H1 (cell line): ENCODE results near the gene TAOK2. TPM values are rescaled to one million over a fixed set of nuclear protein-coding genes. Genes with fewer than 3 reads are reported as not detected.
"Not testable (repeated sequence)": the region's sequence is repeated elsewhere in the genome, so short reads cannot be mapped to it uniquely, and the experiment has no call there.

Experiments
- CTCF ChIA-PET: fragments of 300-600 bp; sonication (Branson Sonifier 250); formaldehyde crosslinking; loops from one replicate; lab custom pipeline; 2021; ENCODE audit not compliant: partially characterized antibody; lab: Charles Lee
- POLR2A ChIA-PET: fragments of 300-600 bp; sonication (Branson Sonifier 250); formaldehyde crosslinking; loops from one replicate; lab custom pipeline; 2021; ENCODE audit warnings: inconsistent platforms; ENCODE audit not compliant: partially characterized antibody; lab: Charles Lee
- DNase-seq, 2 experiments: peaks; one replicate each; pipeline versions ENCODE4 v3.0.0 to v3.0.0-alpha.2; 2010 to 2022; ENCODE audit warnings: low spot score in 2 of 2, low read depth in 1 of 2, mixed read lengths in 1 of 2
- FAIRE-seq: peaks from 2 replicates; lab custom pipeline; 2011; peaks lifted over from hg19 to GRCh38; lab: Jason Lieb, UNC
- H2AFZ ChIP-seq: 2 replicates; pipeline ENCODE4 v1.8.1; 2012; ENCODE audit warnings: low read length, inconsistent platforms
- H2AK5ac ChIP-seq: 2 replicates; pipeline ENCODE4 v1.6.1; 2013; ENCODE audit warnings: low read depth, low read length
- H2BK120ac ChIP-seq: replicated peaks from 2 replicates; pipeline ENCODE3; 2013; ENCODE audit warnings: low read depth, low read length, inconsistent platforms
- H2BK12ac ChIP-seq: 2 replicates; pipeline ENCODE4 v1.6.1; 2013; ENCODE audit warnings: low read depth, low read length
- H2BK15ac ChIP-seq: 2 replicates; pipeline ENCODE4 v1.6.1; 2013; ENCODE audit warnings: low read length
- H2BK20ac ChIP-seq: 2 replicates; pipeline ENCODE4 v1.6.1; 2013; ENCODE audit warnings: low read length
- H2BK5ac ChIP-seq: 2 replicates; pipeline ENCODE4 v1.6.1; 2013; ENCODE audit warnings: low read depth, low read length
- H3K14ac ChIP-seq: 2 replicates; pipeline ENCODE4 v1.6.1; 2013; ENCODE audit warnings: inconsistent platforms; ENCODE audit not compliant: insufficient read length
- H3K18ac ChIP-seq: 2 replicates; pipeline ENCODE4 v1.6.1; 2013; ENCODE audit warnings: low read length; ENCODE audit errors: extremely low read depth
- H3K23ac ChIP-seq: 2 replicates; pipeline ENCODE4 v1.6.1; 2013; ENCODE audit warnings: inconsistent platforms; ENCODE audit not compliant: insufficient read length
- H3K23me2 ChIP-seq: 2 replicates; pipeline ENCODE4 v1.6.1; 2013; ENCODE audit warnings: low read depth, low read length
- H3K27ac ChIP-seq: 2 replicates; pipeline ENCODE4 v1.6.1; 2011; ENCODE audit warnings: low read depth, low read length, inconsistent platforms
- H3K27me3 ChIP-seq, 4 experiments: replicated peaks in 1 of 4; 1 replicate in 1 of 4; 2 replicates in 3 of 4; pipeline versions ENCODE4 v1.6.1 to v1.8.1; 2011 to 2013; ENCODE audit warnings: low read length in 3 of 4, mild to moderate bottlenecking in 3 of 4, inconsistent platforms in 2 of 4, mixed read lengths in 2 of 4, moderate library complexity in 1 of 4; ENCODE audit not compliant: control insufficient read depth in 3 of 4, insufficient read depth in 3 of 4; ENCODE audit errors: extremely low read depth in 1 of 4
- H3K36me3 ChIP-seq, 4 experiments: 2 replicates each; pipeline versions ENCODE4 v1.6.1 to v1.8.1; 2011 to 2013; ENCODE audit warnings: mild to moderate bottlenecking in 4 of 4, low read length in 3 of 4, moderate library complexity in 2 of 4, control low read depth in 1 of 4, inconsistent platforms in 1 of 4; ENCODE audit not compliant: insufficient read depth in 4 of 4, control insufficient read depth in 2 of 4
- H3K4ac ChIP-seq: replicated peaks from 2 replicates; pipeline ENCODE3; 2013; ENCODE audit warnings: low read length, low read depth, mixed read lengths, inconsistent platforms; ENCODE audit not compliant: insufficient read length
- H3K4me1 ChIP-seq, 4 experiments: replicated peaks in 1 of 4; 1 replicate in 1 of 4; 2 replicates in 3 of 4; pipeline versions ENCODE4 v1.6.1 to v1.8.1; 2011 to 2013; ENCODE audit warnings: low read length in 3 of 4, inconsistent platforms in 2 of 4, mixed read lengths in 1 of 4; ENCODE audit not compliant: insufficient read depth in 4 of 4, control insufficient read depth in 3 of 4
- H3K4me2 ChIP-seq, 2 experiments: 2 replicates each; pipeline versions ENCODE4 v1.6.1 to v1.8.1; 2011 to 2013; ENCODE audit warnings: low read depth in 2 of 2, low read length in 2 of 2, control low read depth in 1 of 2, inconsistent platforms in 1 of 2, mild to moderate bottlenecking in 1 of 2; ENCODE audit not compliant: insufficient read depth in 1 of 2
- H3K4me3 ChIP-seq, 4 experiments: fragments of 200-600, 300-600 bp in 1 of 4; sonication (generic), shearing (Covaris generic), sonication (Bioruptor Twin) in 1 of 4; 2 replicates each; pipeline versions ENCODE4 v1.5.1 to v1.8.1; 2011 to 2016; ENCODE audit warnings: low read length in 4 of 4, low read depth in 3 of 4, control low read depth in 2 of 4, inconsistent platforms in 2 of 4, mild to moderate bottlenecking in 2 of 4, mixed read lengths in 1 of 4, moderate library complexity in 1 of 4; ENCODE audit not compliant: insufficient read depth in 2 of 4; ENCODE audit errors: extremely low read depth in 1 of 4
- H3K56ac ChIP-seq: replicated peaks from 2 replicates; pipeline ENCODE3; 2013; ENCODE audit warnings: low read depth, mild to moderate bottlenecking, mixed read lengths, low read length, inconsistent platforms; ENCODE audit not compliant: insufficient read length
- H3K79me1 ChIP-seq: 2 replicates; pipeline ENCODE4 v1.6.1; 2013; ENCODE audit warnings: low read depth, low read length, control low read depth
- H3K79me2 ChIP-seq, 2 experiments: 2 replicates each; pipeline versions ENCODE4 v1.6.1 to v1.8.1; 2012 to 2013; ENCODE audit warnings: low read length in 2 of 2, mild to moderate bottlenecking in 2 of 2, inconsistent platforms in 1 of 2; ENCODE audit not compliant: insufficient read depth in 2 of 2, control insufficient read depth in 1 of 2
- H3K9ac ChIP-seq, 4 experiments: replicated peaks in 1 of 4; 1 replicate in 1 of 4; 2 replicates in 3 of 4; pipeline versions ENCODE4 v1.6.1 to v1.8.1; 2011 to 2013; ENCODE audit warnings: low read depth in 3 of 4, low read length in 3 of 4, control low read depth in 2 of 4, mild to moderate bottlenecking in 2 of 4, moderate library complexity in 2 of 4, inconsistent platforms in 1 of 4; ENCODE audit errors: extremely low read depth in 1 of 4
- H3K9me3 ChIP-seq, 2 experiments: 2 replicates each; pipeline versions ENCODE4 v1.6.1 to v1.8.1; 2012 to 2013; ENCODE audit warnings: mild to moderate bottlenecking in 2 of 2, moderate library complexity in 2 of 2, control low read depth in 1 of 2, inconsistent platforms in 1 of 2, low read depth in 1 of 2, low read length in 1 of 2, mixed read lengths in 1 of 2; ENCODE audit not compliant: insufficient read depth in 2 of 2
- H4K20me1 ChIP-seq, 2 experiments: replicated peaks in 1 of 2; 2 replicates each; pipeline versions ENCODE3 to v1.8.1; 2011 to 2013; ENCODE audit warnings: inconsistent platforms in 2 of 2, low read length in 2 of 2, mild to moderate bottlenecking in 1 of 2; ENCODE audit not compliant: insufficient read depth in 2 of 2, control insufficient read depth in 1 of 2
- H4K5ac ChIP-seq: 2 replicates; pipeline ENCODE4 v1.6.1; 2013; ENCODE audit warnings: low read length, low read depth, mixed read lengths, inconsistent platforms; ENCODE audit not compliant: insufficient read length
- H4K8ac ChIP-seq: 2 replicates; pipeline ENCODE4 v1.8.0; 2013; ENCODE audit warnings: mild to moderate bottlenecking, moderate library complexity, low read length, inconsistent platforms; ENCODE audit not compliant: insufficient read depth; ENCODE audit errors: extremely low read depth
- H4K91ac ChIP-seq: replicated peaks from 2 replicates; pipeline ENCODE3; 2013; ENCODE audit warnings: low read length, mixed read lengths, inconsistent platforms; ENCODE audit not compliant: insufficient read length
- WGBS, 2 experiments: shearing (Covaris generic) in 1 of 2; methylation state at CpG; one replicate each; pipeline versions ENCODE4 v1.1.6 to v1.1.7; 2013 to 2015; ENCODE audit warnings: low lambda C conversion rate in 2 of 2, mixed read lengths in 2 of 2, inconsistent platforms in 1 of 2, low coverage in 1 of 2, missing lambda C conversion rate in 1 of 2; ENCODE audit not compliant: insufficient replicate concordance in 2 of 2, insufficient coverage in 1 of 2, insufficient read length in 1 of 2; ENCODE audit errors: extremely low coverage in 1 of 2, missing lambda C conversion rate in 1 of 2; 5-methylcytosine and 5-hydroxymethylcytosine counted together
- polyA plus RNA-seq, 7 experiments: library from polyadenylated mRNA; depleted of rRNA in 3 of 7; stranded (reverse) in 5 of 7; unstranded in 2 of 7; fragments of >200 nt in 5 of 7; fragments of 200-250 nt in 2 of 7; gene quantifications; 1 replicate in 5 of 7; 2 replicates in 1 of 7; 4 replicates in 1 of 7; pipeline versions ENCODE4 v1.2.1 to v1.2.3, GENCODE V29; 2011 to 2013; ENCODE audit warnings: missing spikeins in 2 of 7, mixed read lengths in 2 of 7
- total RNA-seq: library from RNA; stranded (reverse); fragmentation: NEBNext Ultra II Directional; extraction: Animal tissue kit (Norgen Biotek cat#: 25700); gene quantifications from 2 replicates; pipeline ENCODE4 v1.2.1, GENCODE V29; 2021

Gene TAOK2
- total and polyA plus RNA-seq, 2 of the 8 experiments (the other 6 are each of a cell fraction or from before 2014, with no cell fraction given), result 13.5 to 32.6 TPM

DNA sequence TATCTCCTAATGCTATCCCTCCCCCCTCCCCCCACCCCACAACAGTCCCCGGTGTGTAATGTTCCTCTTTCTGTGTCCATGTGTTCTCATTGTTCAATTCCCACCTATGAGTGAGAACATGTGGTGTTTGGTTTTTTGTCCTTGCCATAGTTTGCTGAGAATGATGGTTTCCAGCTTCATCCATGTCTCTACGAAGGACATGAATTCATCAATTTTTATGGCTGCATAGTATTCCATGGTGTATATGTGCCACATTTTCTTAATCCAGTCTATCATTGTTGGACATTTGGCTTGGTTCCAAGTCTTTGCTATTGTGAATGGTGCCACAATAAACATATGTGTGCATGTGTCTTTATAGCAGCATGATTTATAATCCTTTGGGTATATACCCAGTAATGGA lies 41.9 kb upstream of the TAOK2 start:
- H4K5ac ChIP-seq, H2BK120ac ChIP-seq, H3K4me2 ChIP-seq, H3K9me3 ChIP-seq, H3K27me3 ChIP-seq, H3K4me1 ChIP-seq, H2BK20ac ChIP-seq, H4K91ac ChIP-seq, H3K79me2 ChIP-seq, H3K56ac ChIP-seq, H2BK5ac ChIP-seq, H3K23ac ChIP-seq, H2AFZ ChIP-seq, DNase-seq, H3K23me2 ChIP-seq, H4K8ac ChIP-seq, H3K4ac ChIP-seq, FAIRE-seq, H3K18ac ChIP-seq, H3K79me1 ChIP-seq, H3K27ac ChIP-seq, POLR2A ChIA-PET, H3K14ac ChIP-seq, H2BK12ac ChIP-seq, H3K4me3 ChIP-seq, H3K9ac ChIP-seq, H3K36me3 ChIP-seq, H2AK5ac ChIP-seq, H4K20me1 ChIP-seq, H2BK15ac ChIP-seq: not testable (repeated sequence)
- CTCF ChIA-PET, result interaction anchor here (2.9 kb wide), 1 partner anchor 11 kb away, joined by 13 read pairs; no protein-coding TSS in a partner anchor
- WGBS, 2 experiments, result 82% methylated on average over 1 of the region's 2 CpGs; no CpG with 5 or more reads in 1 of the 2 experiments
